ENCODE data around the gene PREX1. TPM values are rescaled to one million over a fixed set of nuclear protein-coding genes. Genes with fewer than 3 reads are reported as not detected.

PREX1 gene
- total and polyA plus RNA-seq, 2 donors (not counting 3 experiments of a cell fraction or from before 2014, with no cell fraction given), result 51.3 to 72.9 TPM

DNA sequence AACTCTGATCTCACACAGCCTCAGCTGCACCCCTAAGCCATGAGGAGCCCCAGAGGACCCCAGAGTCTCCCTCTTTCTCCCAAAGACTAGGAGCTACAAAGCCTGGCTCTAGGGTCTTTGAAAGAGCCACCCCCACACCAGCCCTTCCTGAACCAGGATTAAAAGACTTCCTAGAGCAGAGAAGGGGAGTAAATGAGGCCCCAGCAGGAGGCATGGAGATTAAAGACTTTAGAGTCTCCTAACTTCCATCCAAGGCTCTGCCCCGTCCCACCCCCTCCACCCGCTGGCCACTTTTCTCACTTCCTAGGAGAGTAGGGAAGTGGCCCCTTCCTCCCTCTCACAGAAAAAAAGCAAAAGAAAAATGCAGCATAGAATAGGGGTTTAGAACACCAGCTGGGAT, 1.7 kb downstream of the PREX1 start:
- DNase-seq (ENCODE audit: low read depth, low spot score), result no peak
- Histone ChIP-seq H3K4me1 (ENCODE audit: control insufficient read depth, extremely low read depth, insufficient read depth, low read length) (peaks cover 38% of the 10 kb centered on the region), H3K4me3 (replicated peaks in 1 of 3; ENCODE audit: insufficient read depth in 1 of 3, low read depth in 1 of 3, low read length in 3 of 3) (peak overlapping the region; percentile 85 to 92 (median 92)), H3K9ac (replicated peaks; ENCODE audit: extremely low read depth, insufficient read depth, low read length) (peak overlapping the region; percentile 53), H3K4me2 (ENCODE audit: insufficient read depth, low read length) (peak overlapping the region; percentile 89), H3K36me3 (ENCODE audit: control insufficient read depth in 2 of 2, extremely low read depth in 1 of 2, insufficient read depth in 2 of 2, low read length in 2 of 2) (peaks cover 0 to 4% of the 10 kb centered on the region in 2 experiments), H2AFZ (ENCODE audit: low read depth, low read length) (no peak overlapping the region), H3K79me2 (ENCODE audit: control insufficient read depth, insufficient read depth, low read length) (peaks cover 58% of the 10 kb centered on the region), H3K9me3 (replicated peaks; ENCODE audit: control insufficient read depth, insufficient read depth, low read length) (no peaks in the 10 kb centered on the region), H3K27me3 (ENCODE audit: control insufficient read depth in 2 of 2, insufficient read depth in 2 of 2, low read length in 2 of 2) (no peaks in the 10 kb centered on the region), H3K9me1 (replicated peaks; ENCODE audit: control insufficient read depth, extremely low read depth, insufficient read depth, low read length) (no peaks in the 10 kb centered on the region), H3K27ac (ENCODE audit: insufficient read depth, low read depth, low read length) (peak overlapping the region; percentile 67), H4K20me1 (replicated peaks; ENCODE audit: control insufficient read depth, extremely low read depth, insufficient read depth, low read length) (no peaks in the 10 kb centered on the region)
- no peak for TF ChIP-seq EZH2 (IDR thresholded peaks at IDR 0.05; ENCODE audit: borderline replicate concordance, low read depth, low read length, severe bottlenecking)
- TF ChIP-seq JUN (IDR thresholded peaks at IDR 0.05; ENCODE audit: borderline replicate concordance, insufficient read depth, insufficient read length, low read depth), result no peak
- no peak for TF ChIP-seq POLR2AphosphoS5 (IDR thresholded peaks at IDR 0.05; ENCODE audit: insufficient read depth, low read depth, low read length)
- peak; percentile 47 for FAIRE-seq
- ChIA-PET CTCF (interaction anchor here (1.4 to 4.9 kb wide), 4 partner anchors 79 to 169 kb away, joined by 3 to 43 read pairs (median 16); no protein-coding TSS in a partner anchor), POLR2A (no interaction called here)
- intact Hi-C loops (cut with micrococcal nuclease) (loop anchor here (1.0 to 5.0 kb wide), 3 partner anchors 79 to 191 kb away; no protein-coding TSS in a partner anchor), dilution Hi-C loops (cut with MboI; ENCODE audit: extremely low pct_ligation_motif_present, low sequenced_read_pairs) (no loop called here)
- BruUV-seq (replicated peaks), result no TSS peak

DNA sequence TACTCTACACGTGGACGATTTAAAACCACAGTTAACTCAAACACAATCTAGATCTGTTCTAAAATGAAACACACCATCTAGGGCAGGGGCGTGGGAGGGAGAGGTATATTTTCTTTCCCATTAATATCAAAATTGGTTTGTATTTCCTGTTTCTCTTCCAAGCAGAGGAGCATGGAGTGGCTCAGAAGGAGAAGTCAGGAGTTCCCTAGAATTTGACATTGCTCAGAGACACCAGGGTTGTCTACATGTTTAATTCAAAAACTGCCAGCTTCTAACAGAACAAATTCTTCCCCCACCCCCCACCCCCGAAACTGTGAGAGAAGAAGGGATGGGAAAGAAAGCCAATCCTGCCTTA, 2.3 kb downstream of the PREX1 start:
- no peaks in the 10 kb centered on the region for H3K9me1 ChIP-seq (replicated peaks; ENCODE audit: control insufficient read depth, extremely low read depth, insufficient read depth, low read length)
- ChIA-PET CTCF (interaction anchor here (1.4 to 4.9 kb wide), 2 partner anchors 161 to 169 kb away, joined by 3 to 43 read pairs; no protein-coding TSS in a partner anchor), POLR2A (no interaction called here)
- DNase-seq (ENCODE audit: low read depth, low spot score), result no peak
- peak overlapping the region; percentile 67 for H3K27ac ChIP-seq (ENCODE audit: insufficient read depth, low read depth, low read length)
- peaks cover 38% of the 10 kb centered on the region for H3K4me1 ChIP-seq (ENCODE audit: control insufficient read depth, extremely low read depth, insufficient read depth, low read length)
- peaks cover 0 to 4% of the 10 kb centered on the region in 2 experiments for H3K36me3 ChIP-seq (ENCODE audit: control insufficient read depth in 2 of 2, extremely low read depth in 1 of 2, insufficient read depth in 2 of 2, low read length in 2 of 2)
- peak overlapping the region; percentile 53 for H3K9ac ChIP-seq (replicated peaks; ENCODE audit: extremely low read depth, insufficient read depth, low read length)
- no peaks in the 10 kb centered on the region for H3K9me3 ChIP-seq (replicated peaks; ENCODE audit: control insufficient read depth, insufficient read depth, low read length)
- H3K4me2 ChIP-seq (ENCODE audit: insufficient read depth, low read length), result peak overlapping the region; percentile 89
- dilution Hi-C loops (cut with MboI; ENCODE audit: extremely low pct_ligation_motif_present, low sequenced_read_pairs), result no loop called here
- intact Hi-C loops (cut with micrococcal nuclease), result loop anchor here (1.0 to 5.0 kb wide), 5 partner anchors 62 to 169 kb away; no protein-coding TSS in a partner anchor
- H3K79me2 ChIP-seq (ENCODE audit: control insufficient read depth, insufficient read depth, low read length), result peaks cover 63% of the 10 kb centered on the region
- no peaks in the 10 kb centered on the region for H4K20me1 ChIP-seq (replicated peaks; ENCODE audit: control insufficient read depth, extremely low read depth, insufficient read depth, low read length)
- peak overlapping the region; percentile 85 to 92 (median 92) for H3K4me3 ChIP-seq (replicated peaks in 1 of 3; ENCODE audit: insufficient read depth in 1 of 3, low read depth in 1 of 3, low read length in 3 of 3)
- TF ChIP-seq EZH2 (IDR thresholded peaks at IDR 0.05; ENCODE audit: borderline replicate concordance, low read depth, low read length, severe bottlenecking), result no peak
- H3K27me3 ChIP-seq (ENCODE audit: control insufficient read depth in 2 of 2, insufficient read depth in 2 of 2, low read length in 2 of 2), result no peaks in the 10 kb centered on the region
- BruUV-seq (replicated peaks), result no TSS peak
- FAIRE-seq, result no peak
- H2AFZ ChIP-seq (ENCODE audit: low read depth, low read length), result no peak overlapping the region
